Left renal pelvis (tissue), 4 donors: ENCODE measurements around the gene FABP2. TPM values are rescaled to one million over a fixed set of nuclear protein-coding genes. Genes with fewer than 3 reads are reported as not detected.
A peak's percentile ranks its signal among the peaks of the same experiment; 100 is the strongest.
"Not testable (repeated sequence)": the region's sequence is repeated elsewhere in the genome, so short reads cannot be mapped to it uniquely, and the experiment has no call there.

Experiments
- DNase-seq, 4 donors: peaks; one replicate each; pipeline ENCODE4 v3.0.0-alpha.2; 2013; ENCODE audit warnings: low read depth in 4 of 4, low spot score in 3 of 4
- polyA plus RNA-seq, 4 donors: library from polyadenylated mRNA; unstranded; fragments of 120-200 nt; gene quantifications; one replicate each; pipeline ENCODE4 v1.2.1, GENCODE V29; 2013; ENCODE audit not compliant: insufficient read length in 4 of 4

The FABP2 gene
- polyA plus RNA-seq, 4 donors, result 1.0 to 1.2 TPM; not detected in 2

- peak in 3 of 4 donors; percentile 33 to 39 (median 36) for DNase-seq
These were observed 7.6 kb downstream of the FABP2 start for GRCh38 chr4:119314356-119314755.

- DNase-seq, result no peak
These were observed 8.7 kb downstream of the FABP2 start for GRCh38 chr4:119313237-119313636.

GRCh38 chr4:119310826-119311225 lies 11.1 kb downstream of the FABP2 start:
- DNase-seq, result no peak

GRCh38 chr4:119307606-119308005 lies 14.3 kb downstream of the FABP2 start:
- DNase-seq, result no peak

GRCh38 chr4:119304431-119304830 lies 17.5 kb downstream of the FABP2 start:
- DNase-seq, result no peak

- DNase-seq, result no peak
These were observed 18.2 kb downstream of the FABP2 start for GRCh38 chr4:119303587-119304305.

- no peak for DNase-seq
These were observed 19.7 kb downstream of the FABP2 start for GRCh38 chr4:119302073-119302832.

- DNase-seq, result peak; percentile 81 to 85 (median 82)
These were observed 21.6 kb downstream of the FABP2 start for GRCh38 chr4:119300101-119300978.

- no peak for DNase-seq
These were observed 22.2 kb downstream of the FABP2 start for GRCh38 chr4:119299741-119300100.

GRCh38 chr4:119299260-119299671 lies 22.7 kb downstream of the FABP2 start:
- no peak for DNase-seq

- no peak for DNase-seq
These were observed 24.1 kb downstream of the FABP2 start for GRCh38 chr4:119297795-119298194.

- no peak for DNase-seq
These were observed 25.6 kb downstream of the FABP2 start for GRCh38 chr4:119296356-119296755.

- DNase-seq, result no peak
These were observed 31.3 kb downstream of the FABP2 start for GRCh38 chr4:119290598-119290997.

- DNase-seq, result no peak
These were observed 32.6 kb downstream of the FABP2 start for GRCh38 chr4:119289313-119289712.

GRCh38 chr4:119286377-119287002 lies 35.4 kb downstream of the FABP2 start:
- peak in 1 of 4 donors; percentile 33 for DNase-seq

- no peak for DNase-seq
These were observed 36.8 kb downstream of the FABP2 start for GRCh38 chr4:119284876-119285780.

GRCh38 chr4:119281393-119281792 lies 40.5 kb downstream of the FABP2 start:
- no peak for DNase-seq

- not testable (repeated sequence) for DNase-seq
These were observed 42.0 kb downstream of the FABP2 start for GRCh38 chr4:119279945-119280344.

GRCh38 chr4:119279541-119279940 lies 42.4 kb downstream of the FABP2 start:
- DNase-seq, result not testable (repeated sequence)
